Erythroblast (primary cell): ENCODE measurements around the gene KCNMA1.

Source experiments
- GATA1 ChIP-seq: IDR thresholded peaks from 2 replicates; pipeline ENCODE4 v1.6.1; 2011; ENCODE audit warnings: low read depth, mild to moderate bottlenecking, control low read depth, low read length, moderate library complexity
- POLR2A ChIP-seq: IDR thresholded peaks from 2 replicates; pipeline ENCODE4 v1.6.1; 2011; ENCODE audit warnings: mild to moderate bottlenecking, low read length

DNA sequence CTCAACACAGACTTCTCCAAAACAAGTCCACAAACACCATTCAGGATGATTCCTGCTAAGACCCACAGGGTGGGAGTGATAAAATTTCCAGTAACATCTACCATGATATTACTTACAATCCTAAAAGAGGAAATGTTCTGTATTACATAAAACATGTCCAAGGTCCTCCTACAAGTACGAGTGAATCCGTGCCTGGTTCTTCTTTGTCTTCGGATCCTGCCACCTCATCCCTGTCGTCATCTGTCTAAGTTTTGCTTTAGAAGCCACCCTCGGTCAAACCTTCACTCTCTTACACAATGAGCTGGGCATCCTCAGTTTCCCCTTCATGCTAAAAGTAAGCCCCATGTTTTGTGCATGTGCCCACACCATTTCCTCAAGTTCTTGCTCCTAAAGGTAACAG is 279.0 kb downstream of the KCNMA1 start:
- TF ChIP-seq POLR2A = no peak
- no peak for TF ChIP-seq GATA1
